NCI-H1092 (cell line): ENCODE measurements around the gene RMC1.
"Not testable (repeated sequence)": the region's sequence is repeated elsewhere in the genome, so short reads cannot be mapped to it uniquely, and the experiment has no call there.

Experiments
- DNase-seq: peaks from one replicate; lab custom pipeline; 2025; lab: John Stamatoyannopoulos, UW

The RMC1 gene

DNA sequence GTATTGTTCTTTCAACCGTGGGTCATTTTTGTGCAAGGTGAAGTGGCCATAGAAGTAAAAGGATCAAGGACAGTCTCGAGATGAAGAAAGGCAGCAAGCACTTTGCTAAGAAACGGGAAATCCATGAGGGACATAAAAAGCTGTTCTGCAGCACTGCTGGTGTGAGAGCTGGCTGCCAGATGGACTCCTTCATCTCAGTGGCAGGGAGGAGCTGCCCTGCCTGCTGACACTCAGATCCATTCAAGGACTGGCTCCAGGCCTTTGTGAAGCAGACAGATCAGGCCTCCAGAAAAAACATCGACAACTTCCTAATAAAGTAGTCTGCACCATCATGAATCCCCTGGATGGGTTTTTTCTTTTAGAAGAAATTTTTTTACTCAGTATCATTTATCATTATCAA, 29.5 kb downstream of the RMC1 start:
- no peak for DNase-seq

DNA sequence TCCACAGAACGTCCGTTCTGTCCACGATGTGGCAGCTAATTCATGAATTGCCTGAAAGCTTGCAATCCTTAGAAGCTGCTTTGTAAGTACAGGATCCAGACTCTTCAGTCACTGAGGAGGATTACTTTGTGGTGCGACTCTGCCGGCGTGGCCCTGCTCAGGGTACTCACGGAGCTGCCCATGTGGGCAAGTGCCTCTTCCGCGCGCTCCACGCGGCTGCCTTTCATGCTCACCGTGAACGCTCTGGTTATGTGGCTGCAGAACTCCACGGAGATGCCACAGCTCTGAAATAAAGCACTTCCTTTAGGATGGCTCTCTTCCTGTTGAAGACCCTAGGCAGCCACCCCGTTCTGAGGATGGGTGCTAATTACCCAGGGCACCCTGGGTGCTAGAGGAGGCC, 31.0 kb downstream of the RMC1 start:
- DNase-seq: no peak

DNA sequence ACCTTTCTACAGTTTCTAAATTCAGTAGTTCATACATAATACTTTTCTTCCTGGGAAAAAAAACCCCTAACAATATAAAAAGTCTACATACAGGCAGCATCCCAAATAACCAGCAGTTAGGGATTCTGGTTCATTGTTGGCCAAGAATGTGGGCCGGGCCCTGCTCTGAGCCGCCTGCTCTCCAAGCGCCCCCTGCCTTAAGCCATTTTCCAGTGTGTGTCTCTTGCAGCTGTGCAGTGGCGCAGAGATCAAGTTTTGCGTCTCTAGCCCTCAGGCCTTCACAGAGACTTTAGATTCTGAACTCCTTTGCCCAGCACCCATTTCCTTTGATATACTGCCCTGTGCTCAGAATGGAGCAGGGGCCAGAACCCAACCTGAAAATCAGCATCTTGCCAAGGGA, 32.9 kb downstream of the RMC1 start:
- no peak for DNase-seq

DNA sequence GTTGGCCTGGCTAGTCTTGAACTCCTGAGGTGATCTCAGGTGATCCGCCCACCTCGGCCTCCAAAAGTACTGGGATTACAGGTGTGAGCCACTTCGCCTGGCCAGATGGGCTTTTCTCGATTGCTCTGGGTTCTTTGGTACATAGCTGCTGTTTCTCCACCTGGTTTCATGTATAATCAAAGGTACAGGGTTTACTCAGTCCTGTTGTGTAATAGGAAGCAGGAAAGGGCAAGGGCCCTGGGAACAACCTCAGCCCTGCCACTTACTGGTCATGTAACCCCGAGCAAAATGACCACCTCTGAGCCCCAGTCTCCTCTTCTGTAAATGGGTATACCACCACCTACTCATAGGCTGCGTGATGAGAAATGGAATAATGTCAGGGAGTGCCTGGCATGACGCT, 34.0 kb downstream of the RMC1 start:
- DNase-seq: no peak

DNA sequence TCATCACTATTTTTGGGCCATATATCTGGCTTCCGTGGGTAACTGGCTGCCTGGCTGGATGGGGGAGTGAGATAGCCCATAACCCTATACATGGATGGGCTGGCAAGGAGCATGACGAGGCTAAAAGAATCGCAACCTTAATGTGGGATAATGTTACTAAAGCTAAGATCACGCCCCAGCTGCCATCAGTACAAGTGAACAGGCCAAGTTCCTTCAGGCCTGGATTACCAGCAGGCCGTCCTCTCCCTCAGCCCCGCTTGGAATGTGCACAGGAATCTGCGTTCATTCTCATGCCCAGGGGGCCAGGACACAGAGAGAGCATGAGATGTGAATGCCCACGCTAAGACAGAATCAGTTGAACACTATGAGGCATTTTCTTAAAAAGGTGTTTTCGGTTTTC, 34.7 kb downstream of the RMC1 start:
- DNase-seq: no peak

DNA sequence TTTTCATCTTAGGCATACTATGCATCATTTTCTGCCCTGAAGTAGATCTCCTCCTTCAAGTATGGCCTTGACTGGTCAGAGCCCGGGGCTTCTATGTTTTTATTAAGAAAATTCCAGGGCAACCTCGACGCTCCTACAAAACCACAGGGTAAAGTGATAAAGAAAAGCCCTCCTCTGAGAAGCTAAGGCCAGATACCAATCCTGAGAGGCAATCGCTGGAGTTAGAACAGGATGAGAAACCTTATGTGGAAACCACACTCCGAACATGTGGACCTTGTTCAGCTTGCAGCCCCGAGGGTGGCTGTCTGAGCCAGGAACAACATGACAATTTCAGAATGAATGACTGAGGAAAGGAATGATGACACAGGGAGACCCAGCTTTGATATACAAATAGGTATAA, 35.6 kb downstream of the RMC1 start:
- no peak for DNase-seq

DNA sequence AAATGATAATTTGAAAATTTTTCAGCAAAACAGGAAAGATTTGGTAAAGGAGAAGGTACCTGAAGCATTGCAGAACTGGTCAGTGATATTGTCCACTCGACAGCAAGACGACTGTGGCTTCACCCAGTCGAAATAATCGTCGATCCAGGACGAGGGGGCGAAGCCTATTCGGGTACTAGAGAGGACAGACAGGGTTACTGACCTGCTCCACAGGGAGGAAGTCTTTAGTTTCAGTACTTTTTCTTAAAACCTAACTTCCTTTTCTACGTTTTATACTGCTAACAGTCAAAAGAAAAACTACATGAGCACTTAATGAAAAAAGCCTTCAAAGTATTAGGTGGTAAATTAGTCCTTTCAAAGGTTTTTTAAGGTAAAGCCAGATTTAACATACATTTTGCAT, 36.0 kb downstream of the RMC1 start:
- no peak for DNase-seq

DNA sequence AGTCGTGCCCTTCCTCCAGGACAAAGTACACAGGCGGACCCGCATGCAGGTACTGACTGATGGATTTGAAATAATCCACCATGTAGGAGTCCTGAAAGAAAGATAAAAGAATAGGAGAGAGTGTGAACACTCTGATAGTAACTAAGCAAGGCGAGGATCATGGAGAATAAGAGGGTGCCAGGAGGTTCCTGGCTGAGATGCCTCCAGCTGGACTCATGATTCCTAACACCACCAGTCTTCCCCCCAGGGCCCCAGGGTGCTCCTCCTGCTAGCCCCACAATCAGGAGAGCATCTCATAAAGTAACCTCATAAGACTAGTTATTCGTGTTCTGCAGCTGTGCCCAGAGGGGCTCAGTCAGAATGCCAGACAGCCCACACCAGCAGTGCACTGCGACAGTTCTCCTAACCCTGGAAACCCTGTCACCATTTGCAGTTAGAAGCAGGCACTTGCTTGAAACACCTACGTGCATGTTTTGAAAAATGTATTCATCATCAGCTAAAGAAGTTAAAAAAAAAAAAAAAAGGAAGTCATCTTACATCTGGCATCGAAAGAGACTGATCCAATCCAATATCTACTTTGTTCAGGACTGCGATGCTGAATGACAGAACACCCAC, 36.7 kb downstream of the RMC1 start:
- DNase-seq: no peak

DNA sequence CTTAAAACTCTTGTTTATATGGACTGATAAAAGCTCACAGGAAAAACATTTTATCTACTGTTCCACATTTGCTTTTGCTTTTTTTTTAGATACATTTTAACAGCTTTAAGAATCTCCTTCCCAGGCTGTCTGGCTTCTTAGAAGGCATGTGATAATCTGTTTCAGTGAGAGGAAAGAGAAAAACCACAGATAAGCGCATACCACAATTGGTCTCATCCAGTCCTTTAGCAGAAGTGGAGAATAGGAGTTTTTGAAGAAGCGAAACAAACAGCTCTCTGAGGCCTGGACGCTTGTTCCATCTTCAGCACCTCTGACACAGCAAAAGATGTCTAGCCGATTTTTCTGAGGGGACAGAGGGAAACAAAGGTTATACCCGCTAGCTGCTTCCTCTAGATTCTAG, 37.6 kb downstream of the RMC1 start:
- no peak for DNase-seq

DNA sequence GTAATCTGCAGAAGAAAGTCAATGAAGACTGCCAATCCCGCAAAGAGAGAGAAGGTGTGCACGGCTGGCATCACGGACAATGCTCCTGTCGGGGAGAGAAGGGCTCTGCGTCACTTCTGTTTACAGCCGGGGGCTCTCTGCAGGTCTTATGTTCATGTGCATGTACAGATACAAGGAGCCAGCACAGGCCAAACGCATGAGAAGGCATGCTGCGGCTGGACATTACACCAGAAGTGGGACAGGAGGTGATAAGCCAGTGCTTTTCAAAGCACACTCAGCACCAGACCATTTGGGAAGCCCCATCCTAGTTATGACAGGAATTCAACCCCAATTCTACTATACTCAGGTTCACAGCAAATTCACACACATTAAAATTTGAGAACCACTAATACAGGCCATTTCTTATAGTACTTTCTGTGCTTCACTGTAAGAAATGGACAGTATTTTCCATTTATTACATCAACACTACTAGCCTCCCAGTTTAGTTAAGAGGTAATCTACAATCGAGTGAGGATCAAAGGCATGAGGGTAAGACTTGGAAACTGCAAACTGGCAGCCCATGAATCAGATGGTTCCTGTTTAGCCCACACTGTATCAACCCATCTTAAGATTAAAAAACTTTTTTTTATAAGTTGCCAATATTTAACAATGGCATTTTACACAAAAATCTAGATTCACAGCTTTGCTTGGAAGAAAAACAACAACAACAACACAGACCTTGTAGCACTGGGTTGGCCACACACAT, 38.2 kb downstream of the RMC1 start:
- no peak for DNase-seq

DNA sequence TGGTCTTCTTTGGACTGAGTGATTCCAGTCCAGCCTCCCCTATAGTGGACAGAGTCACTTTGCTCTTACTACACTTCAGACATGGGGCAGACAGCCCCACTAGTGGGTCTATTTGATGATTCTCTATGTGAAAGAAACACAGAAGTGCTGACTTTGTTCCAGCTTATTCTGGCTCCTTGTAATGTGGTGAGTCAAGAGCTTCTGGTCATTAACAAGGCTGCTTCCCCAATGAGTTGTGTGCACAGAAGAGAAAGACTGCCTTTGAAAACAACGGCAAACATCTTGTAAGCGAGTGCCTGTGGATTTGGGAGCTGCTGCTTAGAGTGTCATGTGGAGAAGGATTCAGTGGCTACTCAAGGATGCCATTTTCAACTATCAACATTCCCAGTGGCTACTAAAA, 39.1 kb downstream of the RMC1 start:
- no peak for DNase-seq

DNA sequence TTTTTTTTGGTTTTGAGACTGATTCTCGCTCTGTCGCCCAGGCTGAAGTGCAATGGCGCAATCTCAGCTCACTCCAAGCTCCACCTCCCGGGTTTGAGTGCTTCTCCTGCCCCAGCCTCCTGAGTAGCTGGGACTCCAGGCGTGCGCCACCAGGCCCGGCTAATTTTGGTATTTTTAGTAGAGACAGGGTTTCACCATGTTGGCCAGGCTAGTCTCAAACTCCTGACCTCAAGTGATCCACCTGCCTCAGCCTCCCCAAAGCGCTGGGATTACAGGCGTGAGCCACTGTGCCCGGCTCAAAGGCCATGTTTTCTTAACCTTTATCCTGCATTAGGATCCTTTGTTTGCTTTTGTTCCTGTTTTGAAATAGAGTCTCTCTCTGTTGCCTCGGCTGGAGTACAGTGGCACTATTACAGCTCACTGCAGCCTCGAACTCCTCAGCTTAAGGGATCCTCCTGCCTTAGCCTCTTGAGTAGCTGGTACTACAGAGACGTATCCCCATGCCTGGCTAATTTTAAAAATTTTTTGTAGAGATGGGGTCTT, 42.0 kb downstream of the RMC1 start:
- no peak for DNase-seq

DNA sequence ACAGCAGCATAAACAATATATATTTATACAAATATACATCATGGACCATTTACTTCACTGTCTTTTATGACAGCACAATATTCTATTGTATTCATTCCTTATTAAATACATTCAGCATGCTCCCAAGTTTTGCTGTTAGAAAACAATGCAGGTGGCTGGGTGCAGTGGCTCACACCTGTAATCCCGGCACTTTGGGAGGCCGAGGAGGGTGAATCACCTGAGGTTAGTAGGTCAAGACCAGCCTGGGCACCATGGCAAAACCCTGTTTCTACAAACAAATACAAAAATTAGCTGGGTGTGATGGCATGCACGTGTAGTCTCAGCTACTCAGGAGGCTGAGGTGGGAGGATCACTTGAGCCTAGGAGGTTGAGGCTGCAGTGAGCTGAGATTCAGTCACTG, 44.0 kb downstream of the RMC1 start:
- DNase-seq: no peak

DNA sequence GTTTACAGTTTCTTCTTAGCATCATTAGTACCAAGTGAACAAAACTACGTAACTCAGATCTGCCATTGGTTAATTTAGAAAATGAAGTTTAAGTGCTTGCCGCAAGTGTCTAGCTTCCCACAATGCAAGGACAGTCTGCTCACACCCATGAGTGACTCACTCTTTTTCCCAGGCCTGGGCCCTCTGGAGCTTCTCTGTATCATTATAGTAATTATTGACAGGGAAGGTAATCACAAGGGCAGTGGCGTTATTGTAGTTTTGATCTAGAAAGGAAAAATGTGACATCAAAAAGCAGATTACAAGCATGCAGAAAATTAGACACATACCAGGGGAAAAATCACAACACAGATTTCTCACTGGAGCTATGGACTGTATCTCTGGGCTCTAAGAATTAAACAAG, 44.5 kb downstream of the RMC1 start:
- DNase-seq: no peak

DNA sequence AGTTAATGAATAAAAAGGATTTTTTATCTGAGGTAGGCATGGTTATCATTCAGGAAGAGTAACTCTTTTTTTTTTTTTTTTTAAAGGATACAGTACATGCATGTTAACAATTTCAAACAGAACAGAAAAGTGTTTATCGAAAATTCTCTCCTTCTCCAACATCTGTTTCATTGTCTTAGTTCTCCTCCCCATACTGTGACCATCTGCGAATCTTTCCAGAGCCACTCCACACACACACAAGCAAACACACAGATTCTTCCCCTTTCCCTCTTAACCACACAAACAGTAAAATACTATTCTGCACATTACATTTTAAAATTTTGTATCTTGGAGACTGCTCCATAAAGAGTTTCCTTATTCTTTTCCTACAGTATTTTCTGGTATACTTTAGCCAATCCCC, 45.0 kb downstream of the RMC1 start:
- DNase-seq: no peak

DNA sequence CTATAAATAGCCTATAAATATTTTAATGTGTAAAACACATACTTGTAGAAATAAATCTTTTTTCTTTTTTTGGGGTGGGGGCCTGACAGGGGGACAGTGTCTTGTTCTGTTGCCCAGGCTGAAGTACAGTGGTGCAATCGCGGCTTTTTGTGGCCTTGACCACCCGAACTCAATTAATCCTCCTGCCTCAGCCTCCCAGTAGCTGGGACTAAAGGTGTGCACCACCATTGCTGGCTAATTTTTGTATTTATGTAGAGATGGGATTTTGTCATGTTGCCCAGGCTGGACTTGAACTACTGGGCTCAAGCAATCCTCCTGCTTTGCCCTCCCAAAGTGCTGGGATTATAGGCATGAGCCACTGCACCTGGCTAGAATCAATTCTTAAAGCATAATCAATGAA, 45.4 kb downstream of the RMC1 start:
- no peak for DNase-seq

DNA sequence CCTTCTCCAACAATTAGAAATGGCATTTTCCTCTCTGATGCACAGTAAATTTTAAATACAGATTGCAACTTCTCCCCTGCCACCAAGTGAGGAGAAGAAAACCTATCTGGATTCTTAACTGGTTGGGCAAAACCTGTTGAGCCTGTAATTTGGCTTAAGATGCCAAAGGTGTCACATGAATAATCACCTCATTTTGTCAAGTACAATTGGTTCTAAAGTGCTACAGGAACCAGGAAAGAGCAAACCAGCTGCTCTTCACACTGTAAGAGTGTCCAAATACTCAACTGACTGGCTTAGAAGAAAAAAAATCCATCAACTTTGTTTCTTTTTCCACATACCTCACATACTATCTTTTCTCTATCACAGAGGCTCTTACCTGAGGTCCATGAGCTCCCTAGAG, 47.6 kb downstream of the RMC1 start:
- DNase-seq: no peak

DNA sequence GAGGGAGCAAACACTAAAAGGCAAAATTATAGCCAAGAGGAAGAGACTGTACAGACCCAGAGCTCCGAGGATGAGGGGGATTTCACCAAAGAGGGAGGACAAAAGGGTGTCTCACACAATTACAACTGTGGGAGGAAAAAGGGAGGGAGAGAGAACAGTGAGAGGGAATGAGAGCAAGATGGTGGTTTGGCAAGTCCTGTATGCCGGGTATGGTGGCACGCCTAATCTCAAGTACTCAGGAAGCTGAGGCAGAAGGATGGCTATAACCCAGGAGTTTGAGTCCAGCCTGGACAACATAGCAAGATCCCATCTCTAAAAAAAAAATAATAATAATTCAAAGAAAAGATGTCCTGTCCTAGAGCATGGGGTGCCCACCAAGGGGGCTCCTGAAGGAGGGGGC, 48.7 kb downstream of the RMC1 start:
- DNase-seq: no peak

DNA sequence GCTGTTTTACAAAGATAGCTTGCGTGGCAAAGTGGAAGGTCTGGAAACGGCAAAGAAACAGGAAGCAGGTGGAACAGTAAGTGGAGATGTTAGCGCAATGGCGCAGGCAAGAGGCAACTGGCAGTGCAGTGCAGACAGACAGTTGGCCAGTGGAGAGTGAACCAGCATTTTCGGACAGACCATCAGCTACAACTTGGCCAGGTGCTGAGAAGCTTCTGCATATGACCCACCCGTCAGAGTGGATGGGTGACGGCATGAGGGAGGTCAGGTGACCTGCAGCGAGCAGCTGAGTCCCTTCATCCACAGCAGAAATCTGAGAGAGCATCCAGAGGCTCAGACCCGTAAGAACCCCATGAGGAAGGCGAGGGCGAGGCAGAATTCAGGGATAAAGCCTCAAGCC, 49.2 kb downstream of the RMC1 start:
- no peak for DNase-seq

DNA sequence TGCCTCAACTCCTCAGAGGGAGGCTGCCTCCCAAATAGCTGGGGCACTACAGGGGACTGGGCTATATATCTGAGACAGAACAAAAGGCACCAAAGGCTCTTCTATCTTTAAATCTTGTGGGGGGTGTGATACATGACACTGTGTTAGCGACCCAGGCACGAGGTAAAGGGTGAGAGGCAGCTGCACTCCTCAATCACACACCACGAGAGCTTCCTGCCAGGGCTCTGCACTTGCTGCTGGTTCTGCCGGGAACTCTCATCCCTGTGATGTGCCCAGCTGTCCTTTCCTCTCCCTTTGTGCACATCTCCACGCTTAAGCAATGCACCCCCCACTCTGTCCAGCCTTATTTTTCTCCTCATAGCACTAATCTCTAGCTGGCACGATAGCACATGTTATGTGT, 50.6 kb downstream of the RMC1 start:
- DNase-seq: no peak

DNA sequence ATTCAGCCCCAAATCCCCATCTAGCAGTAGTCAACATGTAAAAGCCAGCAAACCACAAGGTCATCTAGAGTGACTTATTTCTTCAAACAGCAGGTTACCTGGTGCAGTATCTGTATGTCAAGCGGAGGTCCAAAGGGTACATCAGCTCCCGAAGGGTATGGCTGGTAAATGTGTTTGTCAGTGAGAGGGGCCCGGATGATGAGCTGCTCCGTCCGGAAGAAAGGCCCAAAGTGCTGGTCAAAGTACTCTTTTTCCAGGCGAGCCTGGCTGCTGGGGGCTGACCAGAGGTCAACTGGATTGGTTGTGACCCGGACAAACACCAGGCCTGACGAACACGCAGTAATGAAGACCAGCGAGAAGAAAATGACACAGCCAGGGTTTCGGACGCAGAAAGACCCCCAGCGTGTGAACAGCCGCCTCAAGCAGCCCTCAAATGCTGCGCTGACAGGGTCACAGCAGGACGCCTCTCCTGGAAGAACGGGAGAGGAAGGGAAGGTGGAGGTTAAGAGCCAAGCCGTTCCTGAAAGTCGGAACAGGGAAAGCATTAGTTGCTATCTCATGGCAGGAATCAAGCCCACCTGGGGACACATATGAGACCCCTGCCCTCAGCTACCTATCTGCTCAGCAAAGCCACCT, 53.0 kb downstream of the RMC1 start:
- DNase-seq: no peak

DNA sequence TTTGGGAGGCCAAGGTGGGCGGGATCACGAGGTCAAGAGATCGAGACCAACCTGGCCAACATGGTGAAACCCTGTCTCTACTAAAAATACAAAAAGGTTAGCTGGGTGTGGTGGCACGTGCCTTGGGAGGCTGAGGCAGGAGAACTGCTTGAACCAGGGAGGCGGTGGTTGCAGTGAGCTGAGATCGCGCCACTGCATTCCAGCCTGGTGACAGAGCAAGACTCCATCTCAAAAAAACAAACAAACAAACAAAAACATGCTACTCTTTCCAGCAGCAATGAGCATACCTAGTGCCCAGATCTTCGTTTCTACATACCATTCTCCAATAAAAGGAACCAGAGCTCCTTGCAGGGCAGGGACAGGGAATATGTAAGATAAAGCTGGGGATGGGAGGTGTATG, 54.2 kb downstream of the RMC1 start:
- not testable (repeated sequence) for DNase-seq

DNA sequence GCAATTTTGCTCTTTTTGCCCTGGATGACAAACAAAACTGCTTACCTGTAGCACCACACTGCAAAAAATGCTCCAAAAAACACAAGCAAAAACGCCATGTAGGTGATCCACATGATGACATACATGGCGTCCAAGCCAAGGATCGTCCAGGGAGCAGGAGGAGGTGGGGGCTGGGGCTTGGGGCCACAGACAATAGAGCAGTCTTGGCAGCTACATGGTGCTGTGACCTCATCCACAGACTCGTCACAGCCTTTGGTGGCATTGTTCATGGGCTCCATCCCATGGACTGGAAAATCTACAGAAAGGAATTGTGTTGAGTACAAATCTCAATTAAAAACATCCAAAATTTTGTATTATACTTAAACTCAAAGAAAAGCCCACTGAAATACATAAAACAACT, 56.9 kb downstream of the RMC1 start:
- no peak for DNase-seq
